ENCODE data around the gene SLC12A7.

DNA sequence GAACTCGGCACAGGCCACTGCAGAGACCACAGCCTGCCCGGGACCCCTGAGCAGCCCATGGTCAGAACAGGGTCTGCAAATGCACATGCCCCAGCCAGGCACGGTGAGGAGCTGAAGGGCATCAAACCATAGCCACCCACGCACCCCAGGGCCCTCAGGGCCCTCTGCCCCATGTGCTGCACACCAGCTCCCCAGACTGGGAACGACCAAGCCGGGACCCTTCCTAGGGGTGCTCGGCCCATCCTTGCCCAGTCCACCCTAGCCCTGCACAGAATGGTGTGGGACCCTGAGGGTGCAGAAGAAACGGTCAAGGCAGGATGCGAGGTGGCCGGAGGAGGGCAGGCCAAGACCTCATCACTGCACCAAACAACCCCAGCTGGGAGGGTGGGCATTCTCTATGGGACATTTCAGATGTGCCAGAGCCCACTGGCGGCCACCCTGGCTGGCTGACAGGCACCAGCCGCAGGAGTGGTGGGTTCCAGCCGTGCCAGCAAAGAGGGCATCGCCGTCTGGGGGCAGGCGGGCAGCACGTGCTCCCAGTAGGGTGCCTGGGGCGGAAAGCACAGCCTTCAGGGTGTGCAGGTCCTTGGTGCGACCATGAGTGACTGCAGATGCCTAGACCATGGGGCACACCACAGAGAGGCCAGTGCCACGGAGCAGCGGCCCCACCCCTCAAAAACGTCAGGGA is 16.4 kb downstream of the SLC12A7 start:
- no peak for TF ChIP-seq TAF1 (IDR thresholded peaks at IDR 0.05; ENCODE audit: borderline replicate concordance, low read depth, low read length)
- TF ChIP-seq POLR2A (IDR thresholded peaks at IDR 0.05; ENCODE audit: low read depth, low read length): no peak
- no peak for TF ChIP-seq POLR2AphosphoS5 (IDR thresholded peaks at IDR 0.05; ENCODE audit: low read depth, low read length)
